GM18502 (cell line): Measurements from ENCODE around the gene GMPS.
"Not testable (repeated sequence)": the region's sequence is repeated elsewhere in the genome, so short reads cannot be mapped to it uniquely, and the experiment has no call there.

Experiments
- ATAC-seq: cut with Tn5 transposase; IDR thresholded peaks from one replicate; pipeline ENCODE4 v1.9.1; 2021; ENCODE audit warnings: mild to moderate bottlenecking; ENCODE audit not compliant: unreplicated experiment, poor library complexity

Gene GMPS

GRCh38 chr3:155871746-155872158 is 1.3 kb downstream of the GMPS start:
- peak; percentile 3 for ATAC-seq

- no peak for ATAC-seq
These were observed 2.6 kb downstream of the GMPS start for GRCh38 chr3:155872904-155873646.

- ATAC-seq, result no peak
These were observed 5.6 kb downstream of the GMPS start for GRCh38 chr3:155876037-155876436.

GRCh38 chr3:155876503-155876902 is 6.1 kb downstream of the GMPS start:
- ATAC-seq, result no peak

GRCh38 chr3:155880286-155880685 is 9.8 kb downstream of the GMPS start:
- peak; percentile 41 for ATAC-seq

- ATAC-seq, result no peak
These were observed 13.8 kb downstream of the GMPS start for GRCh38 chr3:155884292-155884691.

- no peak for ATAC-seq
These were observed 14.8 kb downstream of the GMPS start for GRCh38 chr3:155885292-155885691.

GRCh38 chr3:155886348-155886747 is 15.9 kb downstream of the GMPS start:
- ATAC-seq, result not testable (repeated sequence)

- ATAC-seq, result no peak
These were observed 16.5 kb downstream of the GMPS start for GRCh38 chr3:155886915-155887314.

GRCh38 chr3:155889212-155889611 is 18.8 kb downstream of the GMPS start:
- ATAC-seq, result no peak

GRCh38 chr3:155889952-155890351 is 19.5 kb downstream of the GMPS start:
- ATAC-seq, result no peak

GRCh38 chr3:155890671-155891190 is 20.3 kb downstream of the GMPS start:
- ATAC-seq, result peak; percentile 68

- no peak for ATAC-seq
These were observed 20.9 kb downstream of the GMPS start for GRCh38 chr3:155891321-155891720.

GRCh38 chr3:155895379-155895900 is 25.0 kb downstream of the GMPS start:
- ATAC-seq, result no peak

GRCh38 chr3:155906900-155907299 is 36.5 kb downstream of the GMPS start:
- ATAC-seq, result no peak

GRCh38 chr3:155908086-155908485 is 37.6 kb downstream of the GMPS start:
- no peak for ATAC-seq

- ATAC-seq, result no peak
These were observed 38.2 kb downstream of the GMPS start for GRCh38 chr3:155908605-155909004.

GRCh38 chr3:155912090-155912489 is 41.6 kb downstream of the GMPS start:
- ATAC-seq, result no peak

GRCh38 chr3:155912579-155913190 is 42.2 kb downstream of the GMPS start:
- no peak for ATAC-seq

GRCh38 chr3:155917781-155918180 is 47.3 kb downstream of the GMPS start:
- ATAC-seq, result no peak

GRCh38 chr3:155919728-155920127 is 49.3 kb downstream of the GMPS start:
- no peak for ATAC-seq

- ATAC-seq, result no peak
These were observed 51.0 kb downstream of the GMPS start for GRCh38 chr3:155921486-155921885.
